GM21360 (cell line): ENCODE results near the gene PLEKHD1.

Source experiments
- ATAC-seq: cut with Tn5 transposase; IDR thresholded peaks from one replicate; pipeline ENCODE4 v1.9.1; 2021; ENCODE audit warnings: mild to moderate bottlenecking, moderate library complexity; ENCODE audit not compliant: unreplicated experiment

PLEKHD1 gene

GRCh38 chr14:69542311-69542710, 57.8 kb downstream of the PLEKHD1 start:
- no peak for ATAC-seq

- ATAC-seq, result no peak
Observed at GRCh38 chr14:69543341-69544115, 59.0 kb downstream of the PLEKHD1 start.

DNA sequence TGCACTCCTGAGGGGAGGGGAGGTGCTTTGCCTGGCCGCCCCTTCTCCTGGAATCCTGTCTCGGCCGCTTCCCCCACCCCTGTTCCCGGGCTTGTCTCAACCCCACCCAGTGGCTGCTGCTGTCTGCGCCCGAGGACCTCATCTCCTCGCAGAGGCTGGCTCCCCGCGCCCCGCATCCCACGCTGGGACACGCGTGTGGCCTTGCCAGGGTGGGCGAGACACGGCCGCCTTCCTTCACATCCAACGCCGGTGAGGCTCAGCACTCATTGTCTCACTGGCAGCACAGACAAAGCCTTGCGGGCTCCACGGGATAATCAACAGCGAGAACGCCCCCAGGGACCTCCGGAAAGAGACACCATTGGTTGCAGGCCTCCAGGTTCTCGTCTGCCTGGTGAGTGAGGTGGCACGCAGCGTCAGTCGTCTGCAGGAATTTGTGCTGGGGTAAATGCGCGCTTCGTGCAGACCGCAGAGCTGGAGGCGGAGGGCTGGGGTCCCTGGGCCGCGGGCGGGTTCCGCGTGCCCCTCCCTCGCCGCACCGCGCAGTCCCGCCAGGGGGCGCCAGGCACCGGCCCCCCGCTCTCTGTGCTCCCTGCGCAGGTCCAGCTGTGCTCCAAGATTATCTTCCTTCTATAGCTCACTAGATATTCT, 63.3 kb downstream of the PLEKHD1 start:
- ATAC-seq, result no peak

GRCh38 chr14:69548566-69548965, 64.0 kb downstream of the PLEKHD1 start:
- ATAC-seq, result no peak

- ATAC-seq, result no peak
Observed at GRCh38 chr14:69551511-69551910, 67.0 kb downstream of the PLEKHD1 start.

- no peak for ATAC-seq
Observed at GRCh38 chr14:69553252-69553651, 68.7 kb downstream of the PLEKHD1 start.

GRCh38 chr14:69554500-69554899, 70.0 kb downstream of the PLEKHD1 start:
- ATAC-seq, result no peak

DNA sequence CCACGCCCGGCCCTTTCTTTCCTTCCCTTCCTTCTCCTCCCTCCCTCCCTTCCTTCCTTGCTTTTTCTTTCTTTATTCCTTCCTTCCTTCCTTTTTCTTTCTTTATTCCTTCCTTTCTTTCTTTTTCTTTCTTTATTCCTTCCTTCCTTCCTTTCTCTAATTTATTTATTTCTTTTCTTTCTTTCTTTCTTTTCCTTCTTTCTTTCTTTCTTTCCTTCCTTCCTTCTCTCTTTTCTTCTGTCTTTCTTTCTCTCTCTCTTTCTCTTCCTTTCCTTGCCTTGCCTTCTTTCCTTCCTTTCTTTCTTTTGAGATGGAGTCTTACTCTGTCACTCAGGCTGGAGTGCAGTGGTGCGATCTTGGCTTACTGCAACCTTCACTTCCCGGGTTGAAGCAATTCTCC, 74.2 kb downstream of the PLEKHD1 start:
- ATAC-seq, result no peak

GRCh38 chr14:69559581-69560011, 75.1 kb downstream of the PLEKHD1 start:
- no peak for ATAC-seq

GRCh38 chr14:69560826-69561225, 76.3 kb downstream of the PLEKHD1 start:
- ATAC-seq, result no peak

DNA sequence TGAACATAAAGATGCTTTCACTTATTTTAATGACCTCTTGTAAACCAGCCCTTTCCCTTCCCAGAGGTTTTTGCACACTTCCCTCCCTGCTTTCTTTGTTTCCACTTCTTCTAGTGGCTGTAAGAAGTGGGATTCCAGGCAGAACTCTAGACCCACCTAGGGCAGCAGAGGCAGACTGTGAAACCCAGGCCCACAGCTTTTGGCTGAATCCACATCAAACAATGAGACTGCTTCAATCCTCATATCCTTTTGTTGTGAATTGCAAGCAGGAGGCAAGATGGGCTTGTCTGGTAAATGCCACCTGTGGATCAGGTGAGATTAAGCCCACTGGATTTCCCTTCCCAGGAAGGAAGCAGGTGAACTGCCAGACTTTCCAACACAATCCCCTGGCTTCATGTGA, 77.4 kb downstream of the PLEKHD1 start:
- no peak for ATAC-seq

DNA sequence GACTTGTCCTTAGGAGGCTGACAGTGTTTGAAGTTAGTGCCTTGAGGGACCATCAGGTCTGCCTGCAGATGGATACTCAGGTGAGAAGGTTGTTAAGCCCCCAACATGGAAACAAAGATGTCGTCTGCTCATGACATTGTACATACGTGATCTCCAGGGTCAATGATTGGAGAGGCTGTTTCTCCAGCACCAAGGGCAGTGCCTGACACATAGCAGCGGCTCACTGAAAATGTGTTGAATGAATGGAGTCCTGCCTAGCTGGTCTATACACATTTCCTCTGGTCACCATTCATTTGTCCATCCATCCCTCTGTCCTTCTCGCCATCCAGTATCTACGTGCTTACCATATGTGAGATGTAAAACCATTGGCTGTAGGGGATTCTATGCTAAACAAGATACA, 83.0 kb downstream of the PLEKHD1 start:
- no peak for ATAC-seq

DNA sequence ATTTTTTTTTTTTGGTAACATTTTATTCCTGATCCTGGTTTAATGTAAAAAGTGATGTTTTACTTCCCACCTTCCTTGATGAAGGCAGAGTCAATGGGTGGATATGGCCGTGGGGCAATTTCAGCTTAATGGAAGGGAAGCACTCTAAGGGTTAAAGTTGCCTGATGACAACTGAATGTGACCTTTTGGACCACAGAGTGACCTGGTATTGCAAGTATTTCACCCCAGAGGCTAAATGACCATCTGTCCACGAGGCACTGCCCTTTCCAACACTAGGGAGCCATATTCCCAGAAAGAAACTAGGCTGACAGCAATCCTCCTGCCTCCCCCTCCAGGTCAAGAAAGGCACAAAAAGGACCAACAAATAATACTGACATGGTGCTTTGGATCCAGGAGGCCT, 85.3 kb downstream of the PLEKHD1 start:
- no peak for ATAC-seq

GRCh38 chr14:69570836-69571330, 86.4 kb downstream of the PLEKHD1 start:
- ATAC-seq, result no peak

DNA sequence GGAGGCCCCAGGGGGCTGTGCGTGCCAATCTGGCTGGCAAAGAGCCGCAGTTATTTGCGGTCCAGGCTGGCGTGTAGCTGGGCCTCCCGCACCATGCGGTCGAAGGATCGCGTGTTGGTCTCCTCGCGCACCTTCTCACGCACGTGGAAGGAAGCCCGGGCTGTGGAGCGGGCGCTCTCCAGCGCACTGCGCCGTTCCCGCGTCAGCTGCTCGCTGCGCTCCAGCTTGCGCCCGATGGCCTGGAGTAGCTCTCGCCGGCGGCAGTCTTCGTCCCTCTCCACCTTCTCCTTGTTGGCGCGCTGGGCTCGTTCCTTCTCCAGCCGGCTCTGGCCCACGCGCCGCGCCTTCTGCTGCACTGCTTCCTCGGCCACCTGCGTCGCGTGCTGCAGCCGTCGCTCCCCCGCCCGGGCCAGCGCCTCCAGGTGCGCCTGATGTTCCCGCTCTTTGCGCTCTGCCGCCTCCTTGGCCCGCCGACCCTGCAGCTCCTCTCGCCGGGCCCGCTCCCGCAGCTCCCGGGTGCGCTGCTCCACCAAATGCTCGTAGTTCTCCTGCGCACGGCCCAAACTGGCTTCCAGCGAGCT, 87.0 kb downstream of the PLEKHD1 start:
- ATAC-seq, result no peak

DNA sequence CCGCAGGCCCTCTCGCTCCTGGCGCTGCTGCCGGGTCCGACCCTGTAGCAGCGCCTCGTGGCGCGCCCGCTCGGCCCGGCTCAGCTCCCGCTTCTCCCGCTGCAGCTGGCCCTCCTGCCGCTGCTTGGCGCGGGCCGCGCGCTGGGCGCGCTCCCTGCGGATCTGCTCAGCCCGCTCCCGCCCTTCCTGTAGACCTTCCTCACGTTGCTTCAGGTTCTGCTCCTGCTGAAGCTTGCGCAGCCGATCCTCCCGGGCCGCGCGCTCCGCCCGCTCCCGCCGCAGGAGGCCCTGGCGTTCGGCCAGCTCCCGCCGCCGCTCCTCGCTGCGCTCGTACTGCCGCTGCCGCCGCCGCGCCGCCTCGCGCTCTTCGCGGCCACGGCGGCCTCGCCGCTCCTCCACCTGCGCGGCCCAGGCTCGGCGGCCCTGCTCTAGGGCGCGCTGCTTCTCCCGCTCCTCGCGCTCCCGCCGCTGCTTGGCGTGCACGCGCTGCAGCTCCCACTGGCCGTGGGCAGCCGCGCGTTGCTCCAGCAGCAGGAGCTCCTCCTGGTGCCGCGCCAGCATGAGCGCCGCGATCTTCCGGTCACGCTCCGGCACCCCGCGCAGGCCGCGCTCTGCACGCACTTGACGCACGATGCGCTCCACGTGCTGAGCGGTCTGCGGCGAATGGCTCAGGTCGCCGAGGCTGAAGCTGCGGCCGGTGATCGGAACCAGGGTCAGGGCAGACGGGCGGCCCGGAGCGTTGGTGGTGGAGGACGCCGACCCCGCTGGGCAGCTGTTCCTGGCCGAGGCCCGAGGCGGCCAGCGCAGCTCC, 87.7 kb downstream of the PLEKHD1 start:
- no peak for ATAC-seq

- no peak for ATAC-seq
Observed at GRCh38 chr14:69572841-69573135, 88.3 kb downstream of the PLEKHD1 start.

DNA sequence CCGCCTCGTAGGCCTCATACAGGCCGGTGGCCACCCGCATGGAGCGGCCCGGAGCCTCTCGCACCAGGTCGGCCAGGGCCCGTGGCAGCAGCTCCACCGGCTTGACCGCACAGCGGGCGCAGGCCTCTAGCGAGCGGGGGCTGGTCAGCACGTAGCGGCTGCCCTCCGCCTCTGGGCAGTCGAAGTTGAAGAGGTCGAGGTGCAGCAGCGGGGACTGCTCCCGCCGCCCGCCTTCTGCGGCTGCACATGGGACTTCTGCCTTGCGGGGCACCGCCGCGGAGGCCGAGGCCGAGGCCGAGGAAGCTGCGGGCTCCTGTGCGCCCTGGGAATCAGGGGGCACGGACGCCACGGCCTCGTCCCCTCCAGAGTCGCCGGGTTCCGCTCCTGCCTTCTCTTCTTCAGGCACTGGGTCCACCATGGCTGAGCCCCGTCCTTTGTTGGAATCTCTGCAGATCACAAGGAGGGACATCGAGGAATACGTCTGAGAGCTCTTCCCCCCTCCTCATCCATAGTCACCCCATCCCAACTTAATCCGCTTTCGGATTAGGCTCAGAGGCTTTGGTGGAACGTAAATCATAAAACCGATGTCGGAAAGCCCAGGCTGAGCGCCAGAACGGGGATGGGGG, 88.8 kb downstream of the PLEKHD1 start:
- no peak for ATAC-seq

DNA sequence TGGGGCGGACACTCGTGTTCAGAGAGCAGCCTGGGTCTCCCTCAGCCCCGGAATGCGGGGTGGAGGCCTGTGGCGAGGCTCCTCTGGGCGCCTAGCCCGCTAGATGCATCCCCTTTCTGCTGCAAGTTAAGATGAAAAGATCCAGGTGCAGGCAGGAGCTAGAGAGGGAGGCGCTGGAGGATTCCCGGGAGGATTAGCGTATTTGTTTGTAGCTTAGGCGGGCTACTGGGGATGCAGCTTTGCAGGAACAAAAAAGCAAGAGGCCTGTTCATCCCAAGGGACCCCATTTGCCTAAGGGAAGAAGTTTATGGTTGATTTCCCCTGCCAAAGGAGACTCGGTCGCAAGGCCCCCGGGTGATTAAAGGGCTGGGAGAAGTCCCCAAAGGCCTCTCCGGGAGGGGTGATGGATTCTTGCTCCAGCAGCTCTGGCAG, 89.3 kb downstream of the PLEKHD1 start:
- ATAC-seq, result no peak

- no peak for ATAC-seq
Observed at GRCh38 chr14:69574263-69574953, 89.9 kb downstream of the PLEKHD1 start, which contains the start of gene CCDC177. TSS of gene CCDC177 (minus strand) at chr14:69574871. CDS start at chr14:69573622, 1,249 bp downstream.
